Subcutaneous adipose tissue (tissue), 4 donors: Measurements from ENCODE around the gene TP53. TPM values are rescaled to one million over a fixed set of nuclear protein-coding genes. Genes with fewer than 3 reads are reported as not detected.

ENCODE experiments used
- total RNA-seq, 4 donors: library from RNA; depleted of rRNA; stranded (reverse); fragments of >200 nt; gene quantifications; one replicate each; pipeline ENCODE4 v1.1.0, GENCODE V29; 2016
- TF ChIP-seq, protein P1 (sequence below): fragments of 450-650 bp; IDR thresholded peaks from one replicate; pipeline ENCODE4 v1.5.1; 2016; ENCODE audit warnings: low read depth, mild to moderate bottlenecking, control low read depth, antibody characterized with exemption, moderate library complexity

TP53 gene
- total RNA-seq, 4 donors from 2014 or later = 13.8 to 21.7 (median 16.4) TPM

DNA sequence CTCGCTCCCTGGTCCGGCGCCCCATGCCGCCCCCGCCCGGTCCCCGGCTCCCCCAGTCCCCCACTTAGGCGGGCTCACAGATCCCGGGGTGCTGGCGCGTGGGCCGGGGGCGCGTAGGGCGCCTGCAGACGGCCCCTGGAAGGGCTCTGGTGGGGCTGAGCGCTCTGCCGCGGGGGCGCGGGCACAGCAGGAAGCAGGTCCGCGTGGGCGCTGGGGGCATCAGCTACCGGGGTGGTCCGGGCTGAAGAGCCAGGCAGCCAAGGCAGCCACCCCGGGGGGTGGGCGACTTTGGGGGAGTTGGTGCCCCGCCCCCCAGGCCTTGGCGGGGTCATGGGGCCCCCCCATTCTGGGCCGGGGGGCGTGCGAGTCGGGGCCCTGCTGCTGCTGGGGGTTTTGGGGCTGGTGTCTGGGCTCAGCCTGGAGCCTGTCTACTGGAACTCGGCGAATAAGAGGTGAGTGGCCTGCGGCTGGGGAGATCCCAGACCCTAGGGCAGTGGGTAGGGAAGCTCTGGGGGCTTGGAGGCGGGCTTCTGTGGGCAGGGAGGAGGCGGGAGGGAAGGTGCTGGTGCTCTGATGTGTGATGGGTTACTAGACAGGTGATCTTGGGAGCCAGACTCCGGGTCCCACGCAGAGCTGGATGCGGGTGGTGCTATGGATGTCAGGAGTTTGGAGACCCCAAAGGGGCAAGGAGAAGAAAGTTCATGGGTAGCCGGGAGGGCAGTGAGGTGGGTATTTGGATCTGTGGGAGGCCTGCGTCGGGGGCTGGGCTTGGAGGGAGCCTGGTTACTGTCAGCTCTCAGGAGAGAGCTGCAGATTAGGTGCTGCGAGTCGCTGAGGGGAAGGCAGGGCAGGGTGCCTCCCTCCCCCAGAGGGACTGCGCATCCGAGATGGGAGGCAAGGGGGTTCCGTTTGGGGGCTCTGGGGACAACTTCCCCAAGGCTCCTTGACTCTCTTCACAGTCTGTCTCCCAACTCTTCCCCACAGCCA is 18.3 kb upstream of the TP53 start:
- TF ChIP-seq, protein P1, sequence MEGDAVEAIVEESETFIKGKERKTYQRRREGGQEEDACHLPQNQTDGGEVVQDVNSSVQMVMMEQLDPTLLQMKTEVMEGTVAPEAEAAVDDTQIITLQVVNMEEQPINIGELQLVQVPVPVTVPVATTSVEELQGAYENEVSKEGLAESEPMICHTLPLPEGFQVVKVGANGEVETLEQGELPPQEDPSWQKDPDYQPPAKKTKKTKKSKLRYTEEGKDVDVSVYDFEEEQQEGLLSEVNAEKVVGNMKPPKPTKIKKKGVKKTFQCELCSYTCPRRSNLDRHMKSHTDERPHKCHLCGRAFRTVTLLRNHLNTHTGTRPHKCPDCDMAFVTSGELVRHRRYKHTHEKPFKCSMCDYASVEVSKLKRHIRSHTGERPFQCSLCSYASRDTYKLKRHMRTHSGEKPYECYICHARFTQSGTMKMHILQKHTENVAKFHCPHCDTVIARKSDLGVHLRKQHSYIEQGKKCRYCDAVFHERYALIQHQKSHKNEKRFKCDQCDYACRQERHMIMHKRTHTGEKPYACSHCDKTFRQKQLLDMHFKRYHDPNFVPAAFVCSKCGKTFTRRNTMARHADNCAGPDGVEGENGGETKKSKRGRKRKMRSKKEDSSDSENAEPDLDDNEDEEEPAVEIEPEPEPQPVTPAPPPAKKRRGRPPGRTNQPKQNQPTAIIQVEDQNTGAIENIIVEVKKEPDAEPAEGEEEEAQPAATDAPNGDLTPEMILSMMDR = no peak

DNA sequence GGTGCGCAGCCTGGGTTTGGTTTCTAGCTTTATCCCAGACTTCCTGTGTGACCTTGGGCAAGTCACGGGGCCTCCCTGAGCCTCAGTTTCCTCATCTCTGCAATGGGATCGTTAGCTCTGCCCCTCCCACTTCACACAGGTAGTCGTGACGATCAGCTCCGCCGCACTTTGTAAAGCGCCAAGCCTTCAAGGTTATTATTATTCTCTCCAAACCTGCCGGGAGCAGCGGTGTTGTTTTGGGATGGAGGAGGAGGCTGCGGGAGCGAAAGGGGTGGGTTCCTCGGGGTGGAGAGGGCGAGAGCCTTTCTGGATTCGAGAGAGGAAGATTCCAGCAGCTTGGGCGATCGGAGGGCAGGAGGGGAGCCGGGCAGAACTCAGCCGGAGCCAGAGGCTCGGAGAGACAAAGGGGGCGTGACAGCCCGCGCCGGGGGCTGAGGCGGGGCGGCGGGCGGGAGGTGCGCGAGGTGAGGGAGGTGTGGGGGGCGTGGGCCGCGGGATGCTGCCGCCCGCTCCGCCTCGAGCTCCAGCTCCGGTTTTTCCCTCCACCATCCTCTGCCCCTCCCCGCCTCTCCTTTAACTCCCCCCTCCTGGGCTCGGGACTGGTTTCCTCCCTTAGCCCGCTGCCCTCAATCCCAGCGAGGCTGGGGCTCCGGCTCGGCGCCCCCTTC is 17.4 kb upstream of the TP53 start, which contains the start of gene EFNB3:
Gene EFNB3, plus strand, starts transcription at position 602 of the 668 bp plus-strand sequence. CDS start 397 bp downstream, outside the sequence.
- TF ChIP-seq, protein P1 = no peak

DNA sequence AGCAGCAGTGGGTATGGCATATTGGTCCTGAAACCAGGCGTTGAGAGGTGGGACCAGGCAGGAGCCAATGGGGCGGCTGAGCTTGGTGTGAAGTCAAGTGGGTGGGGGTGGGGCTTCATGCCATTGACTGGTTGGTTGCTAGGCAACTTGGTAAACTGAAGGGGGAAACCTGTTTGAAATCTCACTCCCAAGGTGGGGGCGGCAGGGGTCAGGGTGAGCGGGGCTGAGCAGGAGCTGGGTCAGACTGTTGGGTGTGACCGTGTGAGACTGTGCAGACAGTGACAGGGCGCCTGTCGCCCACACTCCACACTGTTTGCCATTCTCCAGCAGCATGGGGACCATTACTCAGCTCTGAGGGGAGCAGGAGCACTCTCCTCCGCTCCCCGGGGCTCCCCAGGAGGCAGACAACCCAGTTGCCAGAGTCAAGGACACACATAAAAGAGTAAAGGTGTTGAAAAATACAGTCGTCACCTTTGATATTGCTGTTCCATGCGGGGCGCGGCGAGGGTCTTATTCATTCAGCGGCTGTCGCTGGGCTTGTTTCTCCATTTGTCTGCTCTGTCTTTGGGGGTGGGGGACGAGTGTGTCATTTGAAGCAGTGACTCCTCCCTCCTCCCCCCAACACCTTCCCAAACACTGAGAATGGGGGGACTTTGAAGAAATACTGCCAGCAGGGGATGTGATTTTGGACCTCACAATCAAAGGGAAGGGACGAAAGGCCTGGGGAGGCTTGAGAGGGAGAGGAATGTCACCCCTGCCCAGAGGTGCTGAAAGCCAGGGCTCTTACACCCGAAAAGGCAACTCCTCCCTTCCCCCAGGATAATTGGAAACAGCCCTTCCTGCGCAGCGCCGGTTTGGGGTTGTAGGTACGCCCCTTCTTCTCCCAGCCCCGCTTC is 16.5 kb upstream of the TP53 start:
- TF ChIP-seq, protein P1 = no peak

DNA sequence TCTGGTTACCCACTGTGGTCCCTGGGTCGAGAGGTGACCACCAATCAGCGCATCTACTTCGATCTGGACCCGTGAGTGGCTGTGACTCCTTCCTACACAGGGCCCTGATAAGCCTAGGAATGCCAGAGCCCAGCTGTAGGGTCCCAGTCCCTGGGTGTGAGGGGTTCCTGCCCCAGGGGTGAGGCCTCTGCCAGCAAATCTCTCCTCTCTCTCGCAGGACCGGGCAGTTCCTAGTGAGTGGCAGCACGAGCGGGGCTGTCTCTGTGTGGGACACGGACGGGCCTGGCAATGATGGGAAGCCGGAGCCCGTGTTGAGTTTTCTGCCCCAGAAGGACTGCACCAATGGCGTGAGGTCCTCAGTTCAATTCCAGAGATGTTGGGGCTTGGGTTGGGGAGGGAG is 15.5 kb upstream of the TP53 start:
- TF ChIP-seq, protein P1 = no peak

GRCh38 chr17:7701681-7702080 is 14.4 kb upstream of the TP53 start:
- TF ChIP-seq, protein P1 = no peak

- TF ChIP-seq, protein P1 = no peak
These were observed 13.2 kb upstream of the TP53 start for GRCh38 chr17:7700510-7700909.
